Loucy (cell line): Measurements from ENCODE around the gene GPHN.

Experiments
- CTCF ChIP-seq: fragments of 200-600 bp; sonication (generic); conservative IDR thresholded peaks from 2 replicates; pipeline ENCODE4 v1.5.1; 2014; ENCODE audit warnings: mild to moderate bottlenecking, antibody characterized with exemption, low read length
- EZH2phosphoT487 ChIP-seq: fragments of 200-600 bp; IDR thresholded peaks from 2 replicates; pipeline ENCODE4 v1.6.1; 2018; ENCODE audit warnings: antibody characterized with exemption, mild to moderate bottlenecking, moderate library complexity, borderline replicate concordance

GRCh38 chr14:66543996-66544395 lies 36.0 kb downstream of the GPHN start:
- TF ChIP-seq CTCF (no peak), EZH2phosphoT487 (no peak)
